Type B pancreatic cell (in vitro differentiated cells): ENCODE results near the gene DPP8. TPM values are rescaled to one million over a fixed set of nuclear protein-coding genes. Genes with fewer than 3 reads are reported as not detected.

Experiments
- DNase-seq: peaks from one replicate; pipeline ENCODE4 v3.0.0; 2021; ENCODE audit warnings: mixed read lengths; ENCODE audit not compliant: unreplicated experiment; ENCODE audit errors: extremely low spot score
- H3K27ac Mint-ChIP-seq: 2 replicates; pipeline ENCODE4 v1.8.0; 2021; ENCODE audit warnings: mild to moderate bottlenecking, mixed read lengths
- H3K27me3 Mint-ChIP-seq: 2 replicates; pipeline ENCODE4 v1.8.0; 2021; ENCODE audit warnings: mixed read lengths
- H3K36me3 Mint-ChIP-seq: 2 replicates; pipeline ENCODE4 v1.8.0; 2021; ENCODE audit warnings: mixed read lengths
- H3K4me1 Mint-ChIP-seq: one replicate; pipeline ENCODE4 v1.8.0; 2021; ENCODE audit warnings: mixed read lengths; ENCODE audit not compliant: unreplicated experiment
- H3K4me3 Mint-ChIP-seq: 2 replicates; pipeline ENCODE4 v1.8.0; 2021; ENCODE audit warnings: mild to moderate bottlenecking, mixed read lengths
- H3K9me3 Mint-ChIP-seq: 2 replicates; pipeline ENCODE4 v1.8.0; 2021; ENCODE audit warnings: mixed read lengths
- total RNA-seq: library from RNA; stranded (reverse); gene quantifications from 2 replicates; pipeline ENCODE4 v1.2.1, GENCODE V29; 2021; ENCODE audit warnings: low replicate concordance
- TF ChIP-seq, protein P1 (sequence below): fragments of 200-600 bp; sonication (generic); conservative IDR thresholded peaks from 2 replicates; pipeline ENCODE4 v1.5.0; 2021; ENCODE audit warnings: antibody characterized with exemption, mild to moderate bottlenecking

Gene DPP8
- total RNA-seq, 1 donor from 2014 or later = 25.0 TPM

DNA sequence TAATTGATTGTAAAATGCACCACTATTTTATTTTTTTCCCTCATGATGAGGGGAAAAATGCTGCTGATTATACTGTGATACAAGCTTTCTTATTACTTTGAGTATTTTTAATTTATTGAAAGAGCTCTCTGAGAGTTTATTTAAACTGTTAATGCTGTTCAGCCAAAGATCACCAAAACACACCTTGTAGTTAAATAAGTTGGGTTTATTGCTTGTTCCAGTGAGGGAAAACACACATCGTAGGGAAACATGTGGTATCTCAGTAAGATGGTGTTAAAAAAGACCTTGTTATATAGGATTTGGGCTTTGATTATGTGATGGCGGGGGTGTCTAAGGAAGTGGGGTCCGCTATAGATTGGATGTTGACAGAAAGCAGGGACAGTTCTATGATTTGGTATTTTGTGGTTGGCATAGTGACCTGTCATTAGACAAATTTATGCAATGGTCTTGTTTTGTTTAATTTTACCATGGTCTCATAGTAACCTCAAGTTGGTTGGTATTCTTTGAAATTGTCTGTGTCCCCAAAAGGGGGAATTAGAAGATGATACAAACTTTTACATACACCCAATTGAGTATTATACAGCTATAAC, 23.8 kb upstream of the DPP8 start:
- no peaks in the 10 kb centered on the region for H3K27me3 Mint-ChIP-seq
- no peaks in the 10 kb centered on the region for H3K9me3 Mint-ChIP-seq
- peaks cover 8% of the 10 kb centered on the region for H3K36me3 Mint-ChIP-seq
- peaks cover 11% of the 10 kb centered on the region for H3K4me1 Mint-ChIP-seq
- no peak for DNase-seq
- no peak overlapping the region for H3K4me3 Mint-ChIP-seq
- TF ChIP-seq, protein P1, sequence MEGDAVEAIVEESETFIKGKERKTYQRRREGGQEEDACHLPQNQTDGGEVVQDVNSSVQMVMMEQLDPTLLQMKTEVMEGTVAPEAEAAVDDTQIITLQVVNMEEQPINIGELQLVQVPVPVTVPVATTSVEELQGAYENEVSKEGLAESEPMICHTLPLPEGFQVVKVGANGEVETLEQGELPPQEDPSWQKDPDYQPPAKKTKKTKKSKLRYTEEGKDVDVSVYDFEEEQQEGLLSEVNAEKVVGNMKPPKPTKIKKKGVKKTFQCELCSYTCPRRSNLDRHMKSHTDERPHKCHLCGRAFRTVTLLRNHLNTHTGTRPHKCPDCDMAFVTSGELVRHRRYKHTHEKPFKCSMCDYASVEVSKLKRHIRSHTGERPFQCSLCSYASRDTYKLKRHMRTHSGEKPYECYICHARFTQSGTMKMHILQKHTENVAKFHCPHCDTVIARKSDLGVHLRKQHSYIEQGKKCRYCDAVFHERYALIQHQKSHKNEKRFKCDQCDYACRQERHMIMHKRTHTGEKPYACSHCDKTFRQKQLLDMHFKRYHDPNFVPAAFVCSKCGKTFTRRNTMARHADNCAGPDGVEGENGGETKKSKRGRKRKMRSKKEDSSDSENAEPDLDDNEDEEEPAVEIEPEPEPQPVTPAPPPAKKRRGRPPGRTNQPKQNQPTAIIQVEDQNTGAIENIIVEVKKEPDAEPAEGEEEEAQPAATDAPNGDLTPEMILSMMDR = no peak
- no peak overlapping the region for H3K27ac Mint-ChIP-seq

GRCh38 chr15:65540314-65540713, 22.8 kb upstream of the DPP8 start:
- Mint-ChIP-seq H3K4me3 (no peak overlapping the region), H3K9me3 (no peaks in the 10 kb centered on the region), H3K27me3 (no peaks in the 10 kb centered on the region), H3K4me1 (peaks cover 11% of the 10 kb centered on the region), H3K27ac (no peak overlapping the region), H3K36me3 (peaks cover 11% of the 10 kb centered on the region)
- TF ChIP-seq, protein P1 = no peak
- no peak for DNase-seq

DNA sequence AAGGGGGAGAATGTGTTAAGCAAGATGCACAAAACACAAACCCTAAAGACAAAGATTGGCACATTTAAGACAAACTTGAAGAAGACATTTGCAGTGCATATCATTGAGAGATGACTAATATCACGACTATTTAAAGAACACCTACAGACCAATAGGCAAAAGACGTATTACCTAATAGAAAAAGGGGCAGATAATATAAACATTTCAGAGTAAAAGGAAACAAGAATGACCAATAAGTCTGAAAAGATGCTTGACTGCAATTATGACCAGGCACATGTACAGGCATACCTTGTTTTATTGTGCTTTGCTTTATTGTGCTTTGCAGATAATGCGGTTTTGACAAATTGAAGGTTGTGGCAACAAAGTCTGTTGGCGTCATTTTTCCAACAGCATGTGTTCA, 17.7 kb upstream of the DPP8 start:
- no peaks in the 10 kb centered on the region for H3K9me3 Mint-ChIP-seq
- no peak overlapping the region for H3K4me3 Mint-ChIP-seq
- TF ChIP-seq, protein P1 = no peak
- DNase-seq = no peak
- H3K36me3 Mint-ChIP-seq = peaks cover 21% of the 10 kb centered on the region
- H3K4me1 Mint-ChIP-seq = peaks cover 33% of the 10 kb centered on the region
- H3K27me3 Mint-ChIP-seq = no peaks in the 10 kb centered on the region
- H3K27ac Mint-ChIP-seq = no peak overlapping the region

DNA sequence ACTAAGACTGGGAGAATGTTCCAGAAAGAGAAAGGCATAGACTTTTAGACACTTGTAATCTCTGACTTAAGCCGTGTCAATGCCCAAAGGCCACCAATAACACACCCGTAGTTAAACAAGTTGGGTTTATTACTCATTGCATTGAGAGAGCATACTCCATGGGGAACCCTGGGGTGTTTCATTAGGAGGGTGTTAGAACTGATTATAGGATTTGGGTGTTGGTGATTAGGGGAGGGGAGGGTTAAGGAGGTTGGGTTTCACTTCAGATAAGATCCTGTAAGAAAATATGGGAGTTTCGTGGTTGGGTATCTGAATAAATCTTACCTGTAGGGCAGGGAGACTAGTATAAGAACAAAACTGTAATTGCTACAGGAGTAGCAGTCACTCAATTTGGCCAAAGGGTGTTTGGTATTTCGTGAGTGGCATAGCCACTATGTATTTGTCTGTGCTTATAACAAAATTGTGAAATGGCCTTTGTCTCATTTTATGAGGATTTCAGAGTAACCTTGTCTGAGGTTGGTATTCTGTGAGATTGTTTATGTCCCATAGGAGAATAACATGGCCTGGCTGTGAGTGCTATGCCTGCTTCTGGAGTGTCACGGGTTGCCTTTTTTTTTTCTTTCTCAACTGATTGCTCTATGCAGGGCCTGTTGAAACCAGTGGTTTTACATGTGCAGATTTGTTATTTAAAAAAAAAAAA, 15.7 kb upstream of the DPP8 start:
- no peak for DNase-seq
- no peaks in the 10 kb centered on the region for H3K9me3 Mint-ChIP-seq
- no peaks in the 10 kb centered on the region for H3K27me3 Mint-ChIP-seq
- H3K36me3 Mint-ChIP-seq = peaks cover 18% of the 10 kb centered on the region
- H3K4me1 Mint-ChIP-seq = peaks cover 36% of the 10 kb centered on the region
- peak overlapping the region; percentile 92 for H3K27ac Mint-ChIP-seq
- peak overlapping the region; percentile 81 for H3K4me3 Mint-ChIP-seq
- TF ChIP-seq, protein P1 = no peak

GRCh38 chr15:65532738-65533051, 15.2 kb upstream of the DPP8 start:
- no peaks in the 10 kb centered on the region for H3K27me3 Mint-ChIP-seq
- H3K9me3 Mint-ChIP-seq = no peaks in the 10 kb centered on the region
- H3K4me1 Mint-ChIP-seq = peaks cover 32% of the 10 kb centered on the region
- peak overlapping the region; percentile 92 for H3K27ac Mint-ChIP-seq
- H3K36me3 Mint-ChIP-seq = peaks cover 14% of the 10 kb centered on the region
- no peak for DNase-seq
- TF ChIP-seq, protein P1 = no peak
- peak overlapping the region; percentile 81 for H3K4me3 Mint-ChIP-seq
